ENCODE data around the gene CCDC171.

The CCDC171 gene

DNA sequence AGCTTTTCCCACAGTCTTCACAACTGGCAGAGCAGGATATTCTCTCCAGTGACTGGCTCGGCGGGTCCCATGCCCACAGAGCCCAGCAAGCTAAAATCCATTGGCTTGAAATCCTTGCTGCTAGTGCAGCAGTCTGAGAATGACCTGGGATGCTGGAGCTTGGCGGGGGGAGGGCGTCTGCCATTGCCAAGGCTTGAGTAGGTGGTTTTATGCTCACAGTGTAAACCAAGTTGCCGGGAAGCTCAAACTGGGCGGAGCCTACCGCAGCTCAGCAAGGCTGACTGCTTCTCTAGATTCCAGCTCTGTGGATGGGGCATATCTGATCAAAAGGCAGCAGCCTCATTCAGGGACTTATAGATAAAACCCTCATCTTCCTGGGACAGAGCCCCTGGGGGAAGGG lies 194.1 kb downstream of the CCDC171 start:
- Histone ChIP-seq H3K36me3 (ENCODE audit: insufficient read depth, low read length) (0 out of 2 replicates have a peak, but pooled peaks cover 5% of the 10 kb centered on the region), H3K4me3 (ENCODE audit: low read depth, low read length, poor library complexity, severe bottlenecking) (no peak overlapping the region), H3K4me1 (ENCODE audit: insufficient read depth, low read length, severe bottlenecking) (no peaks in the 10 kb centered on the region), H3K9me3 (ENCODE audit: low read length) (no peaks in the 10 kb centered on the region), H3K27ac (ENCODE audit: low read depth, low read length, poor library complexity, severe bottlenecking) (no peak overlapping the region), H3K79me2 (ENCODE audit: insufficient read depth, low read length) (no peaks in the 10 kb centered on the region), H3F3A (ENCODE audit: insufficient read depth, low read length) (no peaks in the 10 kb centered on the region), H3K9me2 (ENCODE audit: low read depth, low read length) (no peaks in the 10 kb centered on the region; the same call in 1 of the 2 replicates), H3K4me2 (ENCODE audit: low read length) (no peak overlapping the region), H2AFZ (ENCODE audit: low read length) (no peak overlapping the region), H4K20me1 (ENCODE audit: insufficient read depth, low read length) (no peaks in the 10 kb centered on the region), H3K9ac (ENCODE audit: low read length) (no peak overlapping the region), H3K27me3 (ENCODE audit: insufficient read depth, low read length) (no peaks in the 10 kb centered on the region)
- TF ChIP-seq, protein P1, sequence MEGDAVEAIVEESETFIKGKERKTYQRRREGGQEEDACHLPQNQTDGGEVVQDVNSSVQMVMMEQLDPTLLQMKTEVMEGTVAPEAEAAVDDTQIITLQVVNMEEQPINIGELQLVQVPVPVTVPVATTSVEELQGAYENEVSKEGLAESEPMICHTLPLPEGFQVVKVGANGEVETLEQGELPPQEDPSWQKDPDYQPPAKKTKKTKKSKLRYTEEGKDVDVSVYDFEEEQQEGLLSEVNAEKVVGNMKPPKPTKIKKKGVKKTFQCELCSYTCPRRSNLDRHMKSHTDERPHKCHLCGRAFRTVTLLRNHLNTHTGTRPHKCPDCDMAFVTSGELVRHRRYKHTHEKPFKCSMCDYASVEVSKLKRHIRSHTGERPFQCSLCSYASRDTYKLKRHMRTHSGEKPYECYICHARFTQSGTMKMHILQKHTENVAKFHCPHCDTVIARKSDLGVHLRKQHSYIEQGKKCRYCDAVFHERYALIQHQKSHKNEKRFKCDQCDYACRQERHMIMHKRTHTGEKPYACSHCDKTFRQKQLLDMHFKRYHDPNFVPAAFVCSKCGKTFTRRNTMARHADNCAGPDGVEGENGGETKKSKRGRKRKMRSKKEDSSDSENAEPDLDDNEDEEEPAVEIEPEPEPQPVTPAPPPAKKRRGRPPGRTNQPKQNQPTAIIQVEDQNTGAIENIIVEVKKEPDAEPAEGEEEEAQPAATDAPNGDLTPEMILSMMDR (IDR thresholded peaks at IDR 0.05; ENCODE audit: low read length): no peak
- TF ChIP-seq EZH2 (IDR thresholded peaks at IDR 0.05; ENCODE audit: borderline replicate concordance, low read length): no peak

DNA sequence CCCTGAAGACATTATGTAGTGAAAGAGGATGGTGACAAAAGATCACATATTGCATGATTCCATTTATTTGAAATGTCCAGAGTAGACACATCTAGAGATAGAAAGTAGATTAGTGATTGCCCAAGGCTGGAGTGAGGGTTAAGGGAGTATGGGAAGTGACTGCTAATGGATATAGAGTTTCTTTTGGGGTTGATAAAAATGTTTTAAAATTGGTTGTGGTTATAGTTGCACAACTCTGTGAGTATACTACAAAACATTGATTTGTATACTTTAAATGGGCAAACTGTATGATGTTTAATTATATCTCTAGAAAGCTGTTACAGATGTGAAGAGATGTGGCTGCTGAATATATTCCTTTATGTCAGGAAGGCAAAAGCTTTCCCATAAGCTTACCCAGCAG lies 202.8 kb downstream of the CCDC171 start:
- Histone ChIP-seq H3K79me2 (ENCODE audit: insufficient read depth, low read length) (no peaks in the 10 kb centered on the region), H3K27me3 (ENCODE audit: insufficient read depth, low read length) (no peaks in the 10 kb centered on the region), H3K9me3 (ENCODE audit: low read length) (no peaks in the 10 kb centered on the region), H3K4me3 (ENCODE audit: low read depth, low read length, poor library complexity, severe bottlenecking) (no peak overlapping the region), H2AFZ (ENCODE audit: low read length) (no peak overlapping the region), H3F3A (ENCODE audit: insufficient read depth, low read length) (no peaks in the 10 kb centered on the region), H3K4me2 (ENCODE audit: low read length) (no peak overlapping the region), H3K9me2 (ENCODE audit: low read depth, low read length) (no peaks in the 10 kb centered on the region), H3K9ac (ENCODE audit: low read length) (no peak overlapping the region), H3K4me1 (ENCODE audit: insufficient read depth, low read length, severe bottlenecking) (no peaks in the 10 kb centered on the region), H3K27ac (ENCODE audit: low read depth, low read length, poor library complexity, severe bottlenecking) (no peak overlapping the region), H3K36me3 (ENCODE audit: insufficient read depth, low read length) (no peaks in the 10 kb centered on the region), H4K20me1 (ENCODE audit: insufficient read depth, low read length) (no peaks in the 10 kb centered on the region)
- no peak for TF ChIP-seq EZH2 (IDR thresholded peaks at IDR 0.05; ENCODE audit: borderline replicate concordance, low read length)
- TF ChIP-seq, protein P1 (IDR thresholded peaks at IDR 0.05; ENCODE audit: low read length): no peak

DNA sequence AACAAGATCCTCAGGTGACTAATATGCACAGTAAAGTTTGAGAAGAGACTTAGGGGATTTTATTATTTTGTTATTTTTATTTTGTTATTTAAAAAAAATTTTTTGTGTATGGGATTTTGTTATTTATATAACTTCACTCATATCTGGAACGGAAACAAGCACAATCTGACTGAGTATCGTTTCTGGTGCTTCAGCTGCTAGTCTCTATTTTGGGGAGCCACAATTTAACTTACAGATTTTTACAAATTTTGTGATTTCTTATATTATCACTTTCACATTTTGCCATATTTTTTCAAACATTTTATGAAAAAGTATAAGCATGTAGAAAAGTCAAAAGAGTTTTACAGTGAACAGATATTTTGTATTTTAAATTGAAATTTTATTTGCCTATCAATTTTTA lies 208.7 kb downstream of the CCDC171 start:
- Histone ChIP-seq H3K4me1 (ENCODE audit: insufficient read depth, low read length, severe bottlenecking) (no peaks in the 10 kb centered on the region), H3K79me2 (ENCODE audit: insufficient read depth, low read length) (no peaks in the 10 kb centered on the region), H4K20me1 (ENCODE audit: insufficient read depth, low read length) (no peaks in the 10 kb centered on the region), H3F3A (ENCODE audit: insufficient read depth, low read length) (no peaks in the 10 kb centered on the region), H3K9ac (ENCODE audit: low read length) (no peak overlapping the region), H3K4me3 (ENCODE audit: low read depth, low read length, poor library complexity, severe bottlenecking) (no peak overlapping the region), H3K9me3 (ENCODE audit: low read length) (no peaks in the 10 kb centered on the region), H3K9me2 (ENCODE audit: low read depth, low read length) (no peaks in the 10 kb centered on the region), H3K27me3 (ENCODE audit: insufficient read depth, low read length) (no peaks in the 10 kb centered on the region), H3K27ac (ENCODE audit: low read depth, low read length, poor library complexity, severe bottlenecking) (no peak overlapping the region), H3K36me3 (ENCODE audit: insufficient read depth, low read length) (no peaks in the 10 kb centered on the region), H2AFZ (ENCODE audit: low read length) (no peak overlapping the region), H3K4me2 (ENCODE audit: low read length) (no peak overlapping the region)
- TF ChIP-seq, protein P1 (IDR thresholded peaks at IDR 0.05; ENCODE audit: low read length): no peak
- TF ChIP-seq EZH2 (IDR thresholded peaks at IDR 0.05; ENCODE audit: borderline replicate concordance, low read length): no peak

Measured in OCI-LY1 (cell line).